HepG2 (cell line): ENCODE measurements around the gene B4GALT2. TPM values are rescaled to one million over a fixed set of nuclear protein-coding genes. Genes with fewer than 3 reads are reported as not detected.

Experiments
- FOXP1 ChIP-seq, 2 experiments: fragments of 450-650 bp in 1 of 2; IDR thresholded peaks; 2 replicates each; pipeline ENCODE4 v1.6.1; 2017 to 2018; ENCODE audit warnings: antibody characterized with exemption in 1 of 2
- GABPA ChIP-seq, 2 experiments: IDR thresholded peaks; 2 replicates each; pipeline ENCODE4 v1.6.1; 2011 to 2016; ENCODE audit warnings: low read depth in 2 of 2, low read length in 1 of 2, missing biosample characterization in 1 of 2, missing genetic modification characterization in 1 of 2
- GLMP ChIP-seq: sonication (generic); formaldehyde crosslinking; IDR thresholded peaks from 2 replicates; pipeline ENCODE4 v1.9.0; 2021; ENCODE audit warnings: missing genetic modification reagents, mild to moderate bottlenecking, borderline replicate concordance
- GPN1 ChIP-seq: sonication (generic); formaldehyde crosslinking; IDR thresholded peaks from 2 replicates; pipeline ENCODE4 v1.5.1; 2020; ENCODE audit warnings: missing genetic modification reagents, borderline replicate concordance
- HDAC2 ChIP-seq: sonication (generic); formaldehyde crosslinking; IDR thresholded peaks from 2 replicates; pipeline ENCODE4 v1.4.0; 2020; ENCODE audit warnings: missing genetic modification reagents
- KDM5A ChIP-seq: fragments of 200-600 bp; sonication (generic); IDR thresholded peaks from 2 replicates; pipeline ENCODE4 v1.7.0; 2018; ENCODE audit warnings: antibody characterized with exemption, mild to moderate bottlenecking, low read length, borderline replicate concordance
- NFE2 ChIP-seq: sonication (generic); formaldehyde crosslinking; IDR thresholded peaks from 2 replicates; pipeline ENCODE4 v1.4.0; 2020; ENCODE audit warnings: missing genetic modification reagents
- NFKBIZ ChIP-seq: IDR thresholded peaks from 2 replicates; pipeline ENCODE4 v1.6.1; 2018; ENCODE audit warnings: missing genetic modification reagents, missing compliant biosample characterization
- NFYC ChIP-seq: IDR thresholded peaks from 2 replicates; pipeline ENCODE4 v1.6.1; 2016; ENCODE audit warnings: missing genetic modification reagents, missing compliant biosample characterization
- NR2F2 ChIP-seq: IDR thresholded peaks from 2 replicates; pipeline ENCODE4 v1.6.1; 2012; ENCODE audit warnings: low read depth, inconsistent platforms, borderline replicate concordance
- ONECUT2 ChIP-seq: sonication (generic); formaldehyde crosslinking; IDR thresholded peaks from 2 replicates; pipeline ENCODE4 v1.4.0; 2020; ENCODE audit warnings: missing genetic modification reagents
- PAWR ChIP-seq: sonication (generic); formaldehyde crosslinking; IDR thresholded peaks from 2 replicates; pipeline ENCODE4 v1.4.0; 2020; ENCODE audit warnings: missing genetic modification reagents, mild to moderate bottlenecking, borderline replicate concordance
- PTBP1 ChIP-seq: fragments of 200-400 bp; formaldehyde crosslinking; IDR thresholded peaks from 2 replicates; pipeline ENCODE4 v1.6.1; 2018; ENCODE audit warnings: low read length, low read depth; ENCODE audit not compliant: poor library complexity, severe bottlenecking
- SATB2 ChIP-seq: sonication (generic); formaldehyde crosslinking; IDR thresholded peaks from 2 replicates; pipeline ENCODE4 v1.5.0; 2020; ENCODE audit warnings: missing genetic modification reagents
- SP4 ChIP-seq: sonication (generic); formaldehyde crosslinking; IDR thresholded peaks from 2 replicates; pipeline ENCODE4 v1.8.1; 2023; ENCODE audit warnings: mild to moderate bottlenecking, missing genetic modification reagents
- TAF15 ChIP-seq: fragments of 200-400 bp; formaldehyde crosslinking; IDR thresholded peaks from one replicate; pipeline ENCODE4 v1.6.1; 2018; ENCODE audit warnings: mild to moderate bottlenecking, low read depth, low read length; ENCODE audit not compliant: poor library complexity, severe bottlenecking
- ZBTB20 ChIP-seq: sonication (generic); formaldehyde crosslinking; IDR thresholded peaks from 2 replicates; pipeline ENCODE4 v1.8.1; 2023; ENCODE audit warnings: missing genetic modification reagents, low read depth, mild to moderate bottlenecking, borderline replicate concordance
- ZMYM3 ChIP-seq: sonication (generic); formaldehyde crosslinking; IDR thresholded peaks from 2 replicates; pipeline ENCODE4 v1.5.1; 2020; ENCODE audit warnings: mild to moderate bottlenecking, missing genetic modification reagents
- ZNF12 ChIP-seq: sonication (generic); formaldehyde crosslinking; IDR thresholded peaks from 2 replicates; pipeline ENCODE4 v1.5.0; 2020; ENCODE audit warnings: missing genetic modification reagents
- ZNF329 ChIP-seq: sonication (generic); formaldehyde crosslinking; IDR thresholded peaks from 2 replicates; pipeline ENCODE4 v1.9.0; 2021; ENCODE audit warnings: low read depth, mild to moderate bottlenecking, missing genetic modification reagents
- ZNF546 ChIP-seq: sonication (generic); formaldehyde crosslinking; conservative IDR thresholded peaks from 2 replicates; pipeline ENCODE4 v1.8.1; 2023; ENCODE audit warnings: mild to moderate bottlenecking, missing genetic modification reagents
- ZNF572 ChIP-seq: sonication (generic); formaldehyde crosslinking; IDR thresholded peaks from 2 replicates; pipeline ENCODE4 v1.5.1; 2020; ENCODE audit warnings: mild to moderate bottlenecking, missing genetic modification reagents
- ZNF607 ChIP-seq: sonication (generic); formaldehyde crosslinking; IDR thresholded peaks from 2 replicates; pipeline ENCODE4 v1.5.1; 2020; ENCODE audit warnings: missing genetic modification reagents, mild to moderate bottlenecking, borderline replicate concordance
- ZNF629 ChIP-seq: sonication (generic); formaldehyde crosslinking; conservative IDR thresholded peaks from 2 replicates; pipeline ENCODE4 v1.5.0; 2020; ENCODE audit warnings: missing genetic modification reagents
- ZNF841 ChIP-seq: sonication (generic); formaldehyde crosslinking; IDR thresholded peaks from 2 replicates; pipeline ENCODE4 v1.8.1; 2023; ENCODE audit warnings: missing genetic modification reagents, borderline replicate concordance
- ZNF883 ChIP-seq: sonication (generic); formaldehyde crosslinking; IDR thresholded peaks from 2 replicates; pipeline ENCODE4 v1.5.1; 2020; ENCODE audit warnings: mild to moderate bottlenecking, missing genetic modification reagents; ENCODE audit errors: not compliant biosample characterization
- ZSCAN9 ChIP-seq: IDR thresholded peaks from 2 replicates; pipeline ENCODE4 v1.6.1; 2016; ENCODE audit warnings: borderline replicate concordance
- polyA plus RNA-seq, 8 experiments: library from polyadenylated mRNA; depleted of rRNA in 3 of 8; stranded (reverse) in 7 of 8; unstranded in 1 of 8; fragments of >200 nt; fragmentation: Illumina TruSeq in 4 of 8; extraction: Trizol in 4 of 8; gene quantifications; 2 replicates each; pipeline versions ENCODE4 v1.2.1 to v1.2.3, GENCODE V29; 2011 to 2016; ENCODE audit warnings: low read depth in 4 of 8, missing spikeins in 1 of 8, mixed read lengths in 1 of 8; ENCODE audit not compliant: insufficient read depth in 1 of 8
- total RNA-seq, 5 experiments: library from RNA; depleted of rRNA; stranded (reverse); fragments of >200 nt; fragmentation: Illumina TruSeq; extraction: Trizol; gene quantifications; 2 replicates each; pipeline ENCODE4 v1.2.3, GENCODE V29; 2016; ENCODE audit warnings: low read depth in 1 of 5
- TF ChIP-seq, protein P1 (sequence below): sonication (generic); formaldehyde crosslinking; conservative IDR thresholded peaks from 2 replicates; pipeline ENCODE4 v1.5.0; 2020; ENCODE audit warnings: missing genetic modification reagents

The B4GALT2 gene
- total and polyA plus RNA-seq, 2 of the 13 experiments (the other 11 are each of a cell fraction or from before 2014, with no cell fraction given), result 41.9 to 78.0 TPM

- TF ChIP-seq NFKBIZ (CRISPR knock-in tag), result 0 out of 2 replicates have a peak, but pooled peaks have one; percentile 25
- TF ChIP-seq PTBP1, result no peak
- no peak for TF ChIP-seq ZNF841
- 0 out of 2 replicates have a peak, but pooled peaks have one; percentile 9 for TF ChIP-seq SATB2 (CRISPR knock-in tag)
- TF ChIP-seq NFYC (CRISPR knock-in tag), result no peak
- TF ChIP-seq NFE2 (CRISPR knock-in tag), result no peak
- TF ChIP-seq FOXP1 (IDR thresholded peaks at IDR 0.05), result no peak
- TF ChIP-seq FOXP1 (CRISPR knock-in tag; IDR thresholded peaks at IDR 0.05), result no peak
- TF ChIP-seq ZNF329 (CRISPR knock-in tag), result no peak
- no peak for TF ChIP-seq GPN1 (CRISPR knock-in tag)
- no peak for TF ChIP-seq GABPA (IDR thresholded peaks at IDR 0.05; ENCODE audit: low read depth, low read length)
- no peak for TF ChIP-seq GABPA (CRISPR knock-in tag; IDR thresholded peaks at IDR 0.05; ENCODE audit: low read depth)
- TF ChIP-seq NR2F2, result no peak; the same call in 1 of the 2 replicates
- peak; percentile 55; the same call in 1 of the 2 replicates for TF ChIP-seq SP4 (CRISPR knock-in tag)
- TF ChIP-seq ZMYM3, result no peak
- no peak for TF ChIP-seq ZNF607
- TF ChIP-seq, protein P1, sequence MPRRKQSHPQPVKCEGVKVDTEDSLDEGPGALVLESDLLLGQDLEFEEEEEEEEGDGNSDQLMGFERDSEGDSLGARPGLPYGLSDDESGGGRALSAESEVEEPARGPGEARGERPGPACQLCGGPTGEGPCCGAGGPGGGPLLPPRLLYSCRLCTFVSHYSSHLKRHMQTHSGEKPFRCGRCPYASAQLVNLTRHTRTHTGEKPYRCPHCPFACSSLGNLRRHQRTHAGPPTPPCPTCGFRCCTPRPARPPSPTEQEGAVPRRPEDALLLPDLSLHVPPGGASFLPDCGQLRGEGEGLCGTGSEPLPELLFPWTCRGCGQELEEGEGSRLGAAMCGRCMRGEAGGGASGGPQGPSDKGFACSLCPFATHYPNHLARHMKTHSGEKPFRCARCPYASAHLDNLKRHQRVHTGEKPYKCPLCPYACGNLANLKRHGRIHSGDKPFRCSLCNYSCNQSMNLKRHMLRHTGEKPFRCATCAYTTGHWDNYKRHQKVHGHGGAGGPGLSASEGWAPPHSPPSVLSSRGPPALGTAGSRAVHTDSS (CRISPR knock-in tag), result no peak
- TF ChIP-seq HDAC2, result no peak
- TF ChIP-seq TAF15, result no peak
- no peak for TF ChIP-seq ZNF629 (CRISPR knock-in tag)
- no peak for TF ChIP-seq GLMP (CRISPR knock-in tag)
- TF ChIP-seq ZNF546 (CRISPR knock-in tag), result peak; percentile 78
- TF ChIP-seq ZBTB20, result no peak; the same call in 1 of the 2 replicates
- no peak for TF ChIP-seq ZNF572 (CRISPR knock-in tag)
- no peak for TF ChIP-seq ZNF12 (CRISPR knock-in tag)
- no peak for TF ChIP-seq ONECUT2 (CRISPR knock-in tag)
- no peak for TF ChIP-seq PAWR (CRISPR knock-in tag)
- no peak for TF ChIP-seq ZSCAN9
- no peak for TF ChIP-seq ZNF883 (CRISPR knock-in tag)
- peak; percentile 47; the same call in 1 of the 2 replicates for TF ChIP-seq KDM5A
These were observed 51.0 kb downstream of the B4GALT2 start (continued) for GRCh38 chr1:44029911-44030604.
